Panc1 (cell line): ENCODE results near the gene MAML3. TPM values are rescaled to one million over a fixed set of nuclear protein-coding genes. Genes with fewer than 3 reads are reported as not detected.

ENCODE experiments used
- ATAC-seq: fragments of 200-7000 bp; cut with Tn5 transposase; 2 replicates; pipeline ENCODE4 v1.9.1; 2020; ENCODE audit warnings: mild to moderate bottlenecking, moderate library complexity
- BruUV-seq: library from RNA; stranded (reverse); fragments of 400-500 nt; replicated peaks from 2 replicates; lab custom pipeline; 2021; lab: Mats Ljungman, UMichigan
- CTCF ChIA-PET: fragments of 300-600 bp; sonication (Branson Sonifier 250); formaldehyde crosslinking; loops from one replicate; lab custom pipeline; 2022; ENCODE audit warnings: antibody characterized with exemption; lab: Charles Lee
- POLR2A ChIA-PET: fragments of 300-600 bp; sonication (Branson Sonifier 250); formaldehyde crosslinking; loops from one replicate; lab custom pipeline; 2022; ENCODE audit warnings: antibody characterized with exemption; lab: Charles Lee
- DNase-seq: peaks from one replicate; pipeline ENCODE4 v3.0.0-alpha.2; 2010; ENCODE audit warnings: low read depth, low spot score
- H3K27ac ChIP-seq: 2 replicates; pipeline ENCODE4 v1.5.1; 2011; ENCODE audit warnings: mild to moderate bottlenecking, low read length, inconsistent platforms
- H3K27me3 ChIP-seq: fragments of 200-500 bp; sonication (Bioruptor generic); 2 replicates; pipeline ENCODE4 v1.6.0; 2014; ENCODE audit warnings: low read length, inconsistent platforms; ENCODE audit not compliant: control insufficient read depth, insufficient read depth
- H3K36me3 ChIP-seq: fragments of 200-500 bp; sonication (Bioruptor generic); 2 replicates; pipeline ENCODE4 v1.5.1; 2014; ENCODE audit warnings: inconsistent platforms, mild to moderate bottlenecking, low read length, moderate library complexity; ENCODE audit not compliant: control insufficient read depth, insufficient read depth
- H3K4me1 ChIP-seq: 2 replicates; pipeline ENCODE4 v1.5.1; 2011; ENCODE audit warnings: inconsistent platforms, mild to moderate bottlenecking, low read length, moderate library complexity; ENCODE audit not compliant: control insufficient read depth, insufficient read depth
- H3K4me3 ChIP-seq, 2 experiments: 2 replicates each; pipeline ENCODE4 v1.5.1; 2011 to 2012; ENCODE audit warnings: low read depth in 2 of 2, low read length in 2 of 2, mild to moderate bottlenecking in 2 of 2, inconsistent platforms in 1 of 2, moderate library complexity in 1 of 2
- H3K9me3 ChIP-seq: fragments of 200-500 bp; sonication (Bioruptor generic); 2 replicates; pipeline ENCODE4 v1.5.1; 2014; ENCODE audit warnings: low read depth, mild to moderate bottlenecking, inconsistent platforms, low read length, moderate library complexity; ENCODE audit not compliant: control insufficient read depth, insufficient read depth
- CTCF ChIP-seq: fragments of 450-650 bp; IDR thresholded peaks from 2 replicates; pipeline ENCODE4 v1.5.1; 2017; ENCODE audit warnings: mild to moderate bottlenecking
- POLR2AphosphoS5 ChIP-seq: IDR thresholded peaks from 2 replicates; pipeline ENCODE4 v1.6.1; 2012; ENCODE audit warnings: mild to moderate bottlenecking, low read depth, low read length, moderate library complexity
- REST ChIP-seq, 2 experiments: IDR thresholded peaks; 2 replicates each; pipeline ENCODE4 v1.6.1; 2011 to 2012; ENCODE audit warnings: low read depth in 2 of 2, control low read depth in 1 of 2, low read length in 1 of 2, mild to moderate bottlenecking in 1 of 2, moderate library complexity in 1 of 2; ENCODE audit not compliant: insufficient read depth in 1 of 2
- SIN3A ChIP-seq: IDR thresholded peaks from 2 replicates; pipeline ENCODE4 v1.6.1; 2012; ENCODE audit warnings: low read depth, mild to moderate bottlenecking, low read length, moderate library complexity, borderline replicate concordance; ENCODE audit not compliant: insufficient read depth
- TCF7L2 ChIP-seq: IDR thresholded peaks from 2 replicates; pipeline ENCODE4 v1.6.1; 2011; ENCODE audit warnings: mild to moderate bottlenecking, low read depth, low read length, inconsistent platforms
- in situ Hi-C: cut with HindIII; loops from 2 replicates; pipeline ENCODE4 v1.10.0; 2016; ENCODE audit warnings: low sequenced_read_pairs, low pct_unique_long_range_greater_than_20kb
- intact Hi-C: fragments of 100-400 bp; cut with micrococcal nuclease; formaldehyde crosslinking; loops from one replicate; pipeline ENCODE4 v1.10.0; 2022; ENCODE audit not compliant: unreplicated experiment
- total RNA-seq: library from RNA; stranded (reverse); gene quantifications from one replicate; pipeline ENCODE4 v1.2.1, GENCODE V29; 2021; ENCODE audit not compliant: unreplicated experiment

MAML3 gene
- total RNA-seq, 1 experiment from 2014 or later: 7.7 TPM

GRCh38 chr4:139844057-139844456, 309.9 kb downstream of the MAML3 start:
- Histone ChIP-seq H3K4me3 (no peak overlapping the region), H3K36me3 (no peaks in the 10 kb centered on the region; the same call in 1 of the 2 replicates), H3K4me1 (no peaks in the 10 kb centered on the region), H3K27me3 (no peaks in the 10 kb centered on the region), H3K27ac (no peak overlapping the region), H3K9me3 (no peaks in the 10 kb centered on the region)
- CTCF ChIA-PET: no interaction called here
- BruUV-seq: no TSS peak
- in situ Hi-C loops: no loop called here
- ATAC-seq (no peak), DNase-seq (no peak)
- intact Hi-C loops: no loop called here
- POLR2A ChIA-PET: no interaction called here
- TF ChIP-seq REST (IDR thresholded peaks at IDR 0.05; ENCODE audit: insufficient read depth in 1 of 2, low read depth in 2 of 2, low read length in 1 of 2): no peak
- TF ChIP-seq CTCF: no peak
- no peak for TF ChIP-seq SIN3A
- no peak for TF ChIP-seq TCF7L2
- no peak for TF ChIP-seq POLR2AphosphoS5

GRCh38 chr4:139843641-139844040, 310.3 kb downstream of the MAML3 start:
- DNase-seq (no peak), ATAC-seq (no peak)
- no peak overlapping the region for H3K27ac ChIP-seq
- TF ChIP-seq POLR2AphosphoS5 (no peak), CTCF (no peak), TCF7L2 (no peak), SIN3A (no peak), REST (IDR thresholded peaks at IDR 0.05; ENCODE audit: insufficient read depth in 1 of 2, low read depth in 2 of 2, low read length in 1 of 2) (no peak)
- intact Hi-C loops: no loop called here
- no peak overlapping the region for H3K4me3 ChIP-seq
- H3K4me1 ChIP-seq: no peaks in the 10 kb centered on the region
- no peaks in the 10 kb centered on the region for H3K27me3 ChIP-seq
- CTCF ChIA-PET: no interaction called here
- POLR2A ChIA-PET: no interaction called here
- no TSS peak for BruUV-seq
- no peaks in the 10 kb centered on the region; the same call in 1 of the 2 replicates for H3K36me3 ChIP-seq
- no peaks in the 10 kb centered on the region for H3K9me3 ChIP-seq
- in situ Hi-C loops: no loop called here
